GM18498 (cell line): Measurements from ENCODE around the gene KAT5.
"Not testable (repeated sequence)": the region's sequence is repeated elsewhere in the genome, so short reads cannot be mapped to it uniquely, and the experiment has no call there.

Source experiments
- ATAC-seq: cut with Tn5 transposase; IDR thresholded peaks from one replicate; pipeline ENCODE4 v1.9.1; 2021; ENCODE audit warnings: mild to moderate bottlenecking, moderate library complexity; ENCODE audit not compliant: unreplicated experiment

Gene KAT5

DNA sequence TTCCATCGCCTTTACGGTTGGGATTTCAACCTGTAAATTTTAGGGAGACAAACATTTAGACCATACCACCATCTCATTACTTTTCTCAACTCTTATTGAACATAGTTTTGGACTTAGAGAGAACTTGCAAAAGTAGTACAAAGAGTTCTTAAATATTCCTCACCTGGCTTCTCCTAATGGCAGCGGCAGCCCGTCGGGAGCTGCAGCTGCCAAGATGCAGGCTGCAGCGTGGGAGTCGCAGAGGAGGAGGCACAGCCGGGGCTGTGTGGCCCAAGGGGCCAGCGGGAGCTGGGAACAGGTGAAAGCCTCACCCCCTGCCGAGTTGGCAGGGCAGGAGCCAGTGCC is 31.6 kb downstream of the KAT5 start:
- no peak for ATAC-seq

DNA sequence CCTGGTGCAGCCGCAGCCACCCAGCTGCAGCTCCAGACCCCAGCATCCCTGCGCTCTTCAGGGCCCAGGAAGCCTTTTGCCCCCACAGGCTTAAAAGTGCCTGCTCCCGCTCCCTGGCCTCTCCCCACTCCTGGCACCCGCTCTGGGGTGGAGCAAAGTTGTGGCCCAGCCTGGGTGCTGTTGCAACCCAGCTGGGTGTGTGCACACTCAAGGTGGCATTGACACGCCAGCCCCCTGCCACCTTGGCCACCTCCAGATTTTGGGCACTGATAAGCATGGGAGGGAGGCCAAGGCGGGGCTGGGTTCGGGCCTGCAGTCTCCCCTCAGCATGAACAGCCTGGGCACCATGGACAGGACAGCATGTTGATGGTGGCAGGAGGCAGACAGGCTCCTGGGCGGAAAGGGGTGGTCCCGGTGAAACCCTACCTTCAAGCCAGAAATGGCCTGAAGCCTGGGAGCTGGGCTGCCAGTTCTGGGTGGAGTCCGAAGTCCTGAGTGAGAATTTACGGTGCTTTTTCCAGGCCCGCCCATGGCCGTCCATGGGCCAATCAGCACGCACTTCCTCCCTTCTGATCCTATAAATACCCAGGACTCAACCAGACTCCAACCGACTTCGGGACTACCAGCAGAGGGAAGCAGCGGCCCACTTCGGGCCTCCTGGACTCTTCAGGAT is 32.1 kb downstream of the KAT5 start:
- no peak for ATAC-seq

GRCh38 chr11:65744699-65745042 is 32.6 kb downstream of the KAT5 start:
- no peak for ATAC-seq

DNA sequence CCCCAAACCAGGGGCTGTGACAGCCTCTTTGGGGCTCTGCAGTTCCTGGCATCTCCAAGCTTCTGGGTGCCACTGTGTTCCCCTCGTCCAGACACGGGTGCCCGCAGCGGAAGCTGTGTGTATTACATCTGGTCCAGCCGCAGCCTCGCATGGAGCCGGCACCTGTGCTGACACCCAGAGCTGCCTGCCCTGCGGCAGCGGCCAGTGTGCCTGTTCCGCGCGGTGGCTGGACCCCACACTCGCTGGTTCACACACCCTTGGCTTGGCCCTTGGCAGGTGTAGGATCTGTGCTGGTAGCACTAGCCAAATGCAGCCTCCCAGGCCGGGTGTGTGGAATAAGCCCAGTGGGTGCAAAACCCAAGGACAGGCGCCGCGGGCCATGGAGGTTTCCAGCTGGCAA is 33.0 kb downstream of the KAT5 start:
- ATAC-seq = no peak

DNA sequence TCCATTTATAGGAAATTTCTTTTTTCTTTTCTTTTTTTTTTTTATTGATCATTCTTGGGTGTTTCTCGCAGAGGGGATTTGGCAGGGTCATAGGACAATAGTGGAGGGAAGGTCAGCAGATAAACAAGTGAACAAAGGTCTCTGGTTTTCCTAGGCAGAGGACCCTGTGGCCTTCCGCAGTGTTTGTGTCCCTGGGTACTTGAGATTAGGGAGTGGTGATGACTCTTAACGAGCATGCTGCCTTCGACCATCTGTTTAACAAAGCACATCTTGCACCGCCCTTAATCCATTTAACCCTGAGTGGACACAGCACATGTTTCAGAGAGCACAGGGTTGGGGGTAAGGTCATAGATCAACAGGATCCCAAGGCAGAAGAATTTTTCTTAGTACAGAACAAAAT is 50.1 kb downstream of the KAT5 start:
- ATAC-seq = not testable (repeated sequence)

DNA sequence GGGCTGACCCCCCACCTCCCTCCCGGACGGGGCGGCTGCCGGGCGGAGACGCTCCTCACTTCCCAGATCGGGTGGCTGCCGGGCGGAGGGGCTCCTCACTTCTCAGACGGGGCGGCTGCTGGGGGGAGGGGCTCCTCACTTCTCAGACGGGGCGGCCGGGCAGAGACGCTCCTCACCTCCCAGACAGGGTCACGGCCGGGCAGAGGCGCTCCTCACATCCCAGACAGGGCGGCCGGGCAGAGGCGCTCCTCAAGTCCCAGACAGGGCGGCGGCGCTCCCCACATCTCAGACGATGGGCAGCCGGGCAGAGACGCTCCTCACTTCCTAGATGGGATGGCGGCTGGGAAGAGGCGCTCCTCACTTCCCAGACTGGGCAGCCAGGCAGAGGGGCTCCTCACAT is 50.8 kb downstream of the KAT5 start:
- ATAC-seq = not testable (repeated sequence)

- no peak for ATAC-seq
Measured at GRCh38 chr11:65764434-65764833, 52.4 kb downstream of the KAT5 start.

- ATAC-seq = no peak
Measured at GRCh38 chr11:65766535-65766934, 54.5 kb downstream of the KAT5 start.

DNA sequence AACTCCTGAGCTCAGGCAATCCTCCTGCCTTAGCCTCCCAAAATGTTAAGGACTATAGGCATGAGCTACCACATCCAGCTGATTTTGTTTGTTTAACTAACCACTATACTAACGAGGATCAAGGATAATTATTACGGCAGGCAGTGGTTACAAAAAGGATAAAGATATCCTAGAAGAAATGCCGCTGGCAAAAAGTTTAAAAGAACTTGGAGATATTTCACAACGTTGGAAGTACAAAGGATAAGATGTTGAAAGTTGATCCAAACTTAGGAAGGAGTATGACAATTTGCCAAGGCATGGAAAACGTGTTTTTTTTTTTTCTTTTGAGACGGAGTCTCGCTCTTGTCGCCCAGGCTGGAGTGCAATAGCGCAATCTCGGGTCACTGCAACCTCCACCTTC is 55.4 kb downstream of the KAT5 start:
- ATAC-seq = no peak

DNA sequence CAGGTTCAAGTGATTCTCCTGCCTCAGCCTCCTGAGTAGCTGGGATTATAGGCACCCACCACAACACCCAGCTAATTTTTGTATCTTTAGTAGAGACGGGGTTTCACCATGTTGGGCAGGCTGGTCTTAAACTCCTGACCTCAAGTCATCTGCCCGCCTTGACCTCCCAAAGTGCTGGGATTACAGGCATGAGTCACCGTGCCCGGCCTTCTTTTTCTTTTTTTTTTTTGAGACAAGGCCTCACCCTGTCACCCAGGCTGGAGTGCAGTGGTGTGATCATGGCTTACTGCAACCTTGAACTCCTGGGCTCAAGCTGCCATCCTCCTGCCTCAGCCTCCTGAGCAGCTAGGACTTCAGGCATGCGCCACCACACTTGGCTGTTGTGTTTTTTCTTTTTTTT is 55.8 kb downstream of the KAT5 start:
- ATAC-seq = not testable (repeated sequence)
